CD4-positive, alpha-beta T cell treated with Interleukin-15 for 4 hours (primary cell): ENCODE results near the gene SLC6A5.

Experiments
- DNase-seq: peaks from one replicate; pipeline ENCODE4 v3.0.0-alpha.2; 2020; ENCODE audit warnings: low spot score

The SLC6A5 gene

DNA sequence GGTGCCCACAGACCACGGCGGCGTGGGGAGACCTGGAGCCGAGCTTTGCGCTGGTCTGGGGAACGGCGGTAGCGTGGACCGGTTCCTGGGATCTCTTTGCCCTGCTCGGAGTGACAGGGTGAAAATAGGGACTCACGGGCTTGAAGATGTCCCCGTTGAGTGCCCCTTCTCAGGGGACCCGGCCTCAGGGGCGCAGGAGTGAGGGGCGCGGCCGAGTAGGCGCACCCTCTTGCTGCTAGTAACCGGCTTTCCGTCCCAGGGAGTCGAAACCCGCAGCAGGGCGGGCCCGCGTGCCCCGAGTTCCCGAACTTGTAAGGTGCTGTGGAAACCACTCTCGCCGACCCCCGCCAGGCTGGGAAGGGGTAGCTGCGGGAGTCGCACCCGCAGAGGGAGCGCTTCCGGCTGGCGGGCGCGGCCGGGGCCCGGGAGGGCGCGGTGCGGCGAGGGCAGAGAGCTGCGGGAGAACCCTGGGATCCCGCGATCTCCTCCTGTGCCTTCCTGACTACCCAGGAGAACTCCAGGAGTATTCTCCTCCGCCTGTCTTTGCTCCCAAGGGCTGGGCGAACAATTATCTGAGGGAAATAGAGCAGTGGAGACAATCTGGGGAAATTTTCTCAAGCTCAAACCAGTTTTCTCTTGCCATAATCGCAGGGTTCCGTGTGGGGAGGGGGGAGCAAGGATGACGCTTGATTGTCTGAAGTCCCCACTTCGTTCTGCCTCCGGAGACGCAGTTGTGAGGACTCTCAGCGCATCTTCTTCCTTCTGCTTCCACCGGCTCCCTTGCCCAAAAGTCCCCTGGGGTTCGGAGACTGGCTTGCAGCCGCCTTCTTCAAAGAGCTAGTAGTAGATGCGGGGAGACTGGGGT lies 70.6 kb downstream of the SLC6A5 start:
- no peak for DNase-seq

GRCh38 chr11:20670932-20671403 lies 71.6 kb downstream of the SLC6A5 start:
- DNase-seq, result no peak

- DNase-seq, result no peak
Observed at GRCh38 chr11:20671856-20672546, 72.6 kb downstream of the SLC6A5 start.

- no peak for DNase-seq
Observed at GRCh38 chr11:20672575-20672974, 73.2 kb downstream of the SLC6A5 start.

- no peak for DNase-seq
Observed at GRCh38 chr11:20676658-20677057, 77.2 kb downstream of the SLC6A5 start.

GRCh38 chr11:20688761-20689160 lies 89.4 kb downstream of the SLC6A5 start:
- no peak for DNase-seq

GRCh38 chr11:20707876-20708275 lies 108.5 kb downstream of the SLC6A5 start:
- no peak for DNase-seq
